Psoas muscle (tissue), 8 donors: ENCODE results near the gene CNPY1. TPM values are rescaled to one million over a fixed set of nuclear protein-coding genes. Genes with fewer than 3 reads are reported as not detected.

Experiments used
- ATAC-seq, 4 donors: fragments of 200-7000 bp; cut with Tn5 transposase; one replicate each; pipeline ENCODE4 v1.9.1; 2020; ENCODE audit warnings: moderate library complexity in 3 of 4, mild to moderate bottlenecking in 2 of 4
- DNase-seq, 2 donors: peaks; one replicate each; pipeline ENCODE4 v3.0.0-alpha.2; 2020
- H3K27ac ChIP-seq: fragments of 200-600 bp; one replicate; pipeline ENCODE4 v1.8.0; 2022
- H3K27me3 ChIP-seq, 3 donors: fragments of 200-600 bp in 1 of 3; one replicate each; pipeline versions ENCODE4 v1.6.1 to v1.8.0; 2013 to 2022; ENCODE audit warnings: low read length in 2 of 3, mild to moderate bottlenecking in 2 of 3, moderate library complexity in 1 of 3; ENCODE audit not compliant: insufficient read depth in 3 of 3
- H3K36me3 ChIP-seq, 2 donors: fragments of 200-600 bp in 1 of 2; one replicate each; pipeline versions ENCODE4 v1.6.1 to v1.8.0; 2013 to 2022; ENCODE audit warnings: low read depth in 1 of 2, mild to moderate bottlenecking in 1 of 2, moderate library complexity in 1 of 2; ENCODE audit not compliant: insufficient read depth in 1 of 2
- H3K4me1 ChIP-seq: fragments of 200-600 bp; one replicate; pipeline ENCODE4 v1.8.0; 2022
- H3K4me3 ChIP-seq: fragments of 200-600 bp; one replicate; pipeline ENCODE4 v1.8.0; 2022; ENCODE audit warnings: mild to moderate bottlenecking
- H3K9me3 ChIP-seq: fragments of 200-600 bp; one replicate; pipeline ENCODE4 v1.8.0; 2022
- WGBS, 3 donors: extraction: QIAGEN DNeasy Blood & Tissue Kit; methylation state at CpG; one replicate each; pipeline versions ENCODE4 v1.1.6 to v1.1.7; 2013; 5-methylcytosine and 5-hydroxymethylcytosine counted together
- intact Hi-C, 2 donors: fragments of 100-400 bp; cut with DNase I; formaldehyde crosslinking; loops; one replicate each; pipeline versions ENCODE4 v1.11.0 to v1.14.2; 2022
- polyA plus RNA-seq, 3 donors: library from polyadenylated mRNA; stranded (reverse); fragments of 200-250 nt; gene quantifications; one replicate each; pipeline ENCODE4 v1.2.3, GENCODE V29; 2013
- total RNA-seq, 4 donors: library from RNA; stranded (reverse); fragmentation: NEBNext Ultra II Directional in 2 of 4; extraction: Animal tissue kit (Norgen Biotek cat#: 25700) in 2 of 4; gene quantifications; one replicate each; pipeline versions ENCODE4 v1.2.1 to v1.2.4, GENCODE V29; 2021 to 2023
- TF ChIP-seq, protein P1 (sequence below): fragments of 200-600 bp; IDR thresholded peaks from one replicate; pipeline ENCODE4 v1.8.0; 2022; ENCODE audit warnings: antibody characterized with exemption
- donor health status: healthy with polysubstance abuse.
- donor health status: DM: no; HTN: no; CAD: no; lungs with moderate emphysema.
- donor health status: Bipolar disorder and iron deficiency.
- donor health status: healthy.
- donor health status: DM: yes; HTN: yes; CAD: no.
- donor health status: DM: no; HTN: no; CAD: no.
- donor health status: DM: no; HTN: no; CAD: no.
- donor health status: DM: yes; HTN: yes; CAD: no.

CNPY1 gene
- total and polyA plus RNA-seq, 7 donors, result not detected

GRCh38 chr7:155558351-155558750 is 12.0 kb upstream of the CNPY1 start:
- DNase-seq, result no peak

GRCh38 chr7:155557778-155558177 is 11.4 kb upstream of the CNPY1 start:
- Histone ChIP-seq H3K9me3 (no peaks in the 10 kb centered on the region), H3K27ac (no peak overlapping the region), H3K4me1 (no peaks in the 10 kb centered on the region), H3K36me3 (no peaks in the 10 kb centered on the region), H3K4me3 (no peak overlapping the region), H3K27me3 (peaks cover 0 to 19% (median 3%) of the 10 kb centered on the region in 3 donors)
- DNase-seq (peak in 1 of 2 donors; percentile 27), ATAC-seq (no peak)
- TF ChIP-seq, protein P1, sequence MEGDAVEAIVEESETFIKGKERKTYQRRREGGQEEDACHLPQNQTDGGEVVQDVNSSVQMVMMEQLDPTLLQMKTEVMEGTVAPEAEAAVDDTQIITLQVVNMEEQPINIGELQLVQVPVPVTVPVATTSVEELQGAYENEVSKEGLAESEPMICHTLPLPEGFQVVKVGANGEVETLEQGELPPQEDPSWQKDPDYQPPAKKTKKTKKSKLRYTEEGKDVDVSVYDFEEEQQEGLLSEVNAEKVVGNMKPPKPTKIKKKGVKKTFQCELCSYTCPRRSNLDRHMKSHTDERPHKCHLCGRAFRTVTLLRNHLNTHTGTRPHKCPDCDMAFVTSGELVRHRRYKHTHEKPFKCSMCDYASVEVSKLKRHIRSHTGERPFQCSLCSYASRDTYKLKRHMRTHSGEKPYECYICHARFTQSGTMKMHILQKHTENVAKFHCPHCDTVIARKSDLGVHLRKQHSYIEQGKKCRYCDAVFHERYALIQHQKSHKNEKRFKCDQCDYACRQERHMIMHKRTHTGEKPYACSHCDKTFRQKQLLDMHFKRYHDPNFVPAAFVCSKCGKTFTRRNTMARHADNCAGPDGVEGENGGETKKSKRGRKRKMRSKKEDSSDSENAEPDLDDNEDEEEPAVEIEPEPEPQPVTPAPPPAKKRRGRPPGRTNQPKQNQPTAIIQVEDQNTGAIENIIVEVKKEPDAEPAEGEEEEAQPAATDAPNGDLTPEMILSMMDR, result no peak
- 79 to 86% (median 84%) methylated on average over 10 of the region's 10 CpGs for WGBS, 3 donors
- intact Hi-C loops, result no loop called here

More at GRCh38 chr7:155558351-155558750, 12.0 kb upstream of the CNPY1 start:
- Histone ChIP-seq H3K4me3 (no peak overlapping the region), H3K27ac (no peak overlapping the region), H3K27me3 (peaks cover 0 to 19% (median 3%) of the 10 kb centered on the region in 3 donors), H3K4me1 (no peaks in the 10 kb centered on the region), H3K9me3 (no peaks in the 10 kb centered on the region), H3K36me3 (no peaks in the 10 kb centered on the region)
- intact Hi-C loops, result no loop called here
- WGBS, 3 donors, result 81 to 94% (median 92%) methylated on average over 8 of the region's 8 CpGs
- TF ChIP-seq, protein P1, result no peak
- ATAC-seq, result no peak

DNA sequence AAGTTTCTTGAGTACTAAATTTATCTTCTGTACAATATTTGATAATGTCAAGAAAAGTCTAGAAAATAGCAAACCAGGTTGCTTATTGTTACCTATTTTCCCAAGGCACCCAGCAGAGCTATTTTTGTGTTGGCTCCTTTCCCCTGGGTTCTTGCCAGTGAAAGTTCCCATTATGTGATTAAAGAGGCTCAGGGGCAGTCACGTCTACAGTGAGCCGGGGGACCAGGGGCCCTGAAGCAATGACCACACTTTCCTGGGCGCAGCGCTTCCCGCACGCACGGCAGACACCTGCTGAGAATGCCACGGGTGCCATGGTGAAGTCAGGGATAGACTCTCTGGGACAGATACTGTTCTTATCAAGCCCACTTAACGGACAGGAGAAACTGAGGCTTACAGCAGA is 10.4 kb upstream of the CNPY1 start:
- H3K4me3 ChIP-seq, result no peak overlapping the region
- intact Hi-C loops, result no loop called here
- TF ChIP-seq, protein P1, result no peak
- H3K27me3 ChIP-seq, result peaks cover 0 to 19% (median 3%) of the 10 kb centered on the region in 3 donors
- no peaks in the 10 kb centered on the region for H3K36me3 ChIP-seq
- WGBS, 3 donors, result 72 to 78% (median 75%) methylated on average over 9 of the region's 9 CpGs
- DNase-seq, result no peak
- no peak for ATAC-seq
- no peak overlapping the region for H3K27ac ChIP-seq
- no peaks in the 10 kb centered on the region for H3K9me3 ChIP-seq
- no peaks in the 10 kb centered on the region for H3K4me1 ChIP-seq

DNA sequence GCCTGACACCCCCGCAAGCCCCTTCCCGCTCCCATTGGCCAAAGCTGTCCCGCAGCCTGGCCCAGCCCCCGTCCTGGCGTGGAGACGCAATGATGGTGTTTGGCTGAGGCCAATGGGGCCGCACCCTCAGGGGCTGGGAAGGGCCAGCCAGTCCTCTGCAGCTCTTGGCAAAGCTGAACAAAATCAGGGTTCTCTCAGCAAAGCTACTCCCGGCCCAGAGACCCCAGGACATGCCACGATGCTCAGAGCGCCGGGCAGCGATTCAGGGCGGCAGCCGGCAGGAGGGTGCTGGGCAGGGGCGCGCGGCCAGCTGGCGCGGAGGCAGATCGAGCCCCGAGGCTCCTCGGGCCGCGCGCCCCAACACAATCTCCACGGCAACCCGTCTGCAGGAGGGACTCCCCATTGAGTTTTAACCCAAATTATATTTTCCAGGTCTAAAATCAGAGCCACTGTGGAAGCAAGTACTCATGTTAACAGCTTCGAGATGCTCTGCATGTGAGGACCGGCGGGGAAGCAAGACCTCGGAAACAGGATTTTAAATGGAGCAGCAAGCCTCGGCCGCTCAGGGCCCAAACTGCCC is 8.8 kb upstream of the CNPY1 start:
- H3K4me3 ChIP-seq, result no peak overlapping the region
- DNase-seq (no peak), ATAC-seq (no peak)
- H3K27me3 ChIP-seq, result peaks cover 0 to 19% (median 0%) of the 10 kb centered on the region in 3 donors
- no peaks in the 10 kb centered on the region for H3K4me1 ChIP-seq
- H3K9me3 ChIP-seq, result no peaks in the 10 kb centered on the region
- intact Hi-C loops, result no loop called here
- no peaks in the 10 kb centered on the region for H3K36me3 ChIP-seq
- 84 to 90% (median 87%) methylated on average over 33 of the region's 33 CpGs for WGBS, 3 donors
- no peak overlapping the region for H3K27ac ChIP-seq
- TF ChIP-seq, protein P1, result no peak

- H3K27ac ChIP-seq, result no peak overlapping the region
- 83 to 92% (median 86%) methylated on average over 3 of the region's 3 CpGs for WGBS, 3 donors
Observed at GRCh38 chr7:155553871-155554270, 7.5 kb upstream of the CNPY1 start.

More at GRCh38 chr7:155553871-155554270, 7.5 kb upstream of the CNPY1 start:
- H3K36me3 ChIP-seq, result no peaks in the 10 kb centered on the region
- H3K27me3 ChIP-seq, result peaks cover 0 to 8% (median 0%) of the 10 kb centered on the region in 3 donors
- ATAC-seq (no peak), DNase-seq (no peak)
- H3K4me1 ChIP-seq, result no peaks in the 10 kb centered on the region
- TF ChIP-seq, protein P1, result no peak
- intact Hi-C loops, result no loop called here
- no peaks in the 10 kb centered on the region for H3K9me3 ChIP-seq
- no peak overlapping the region for H3K4me3 ChIP-seq
